Daoy (cell line): ENCODE measurements around the gene PELI3. TPM values are rescaled to one million over a fixed set of nuclear protein-coding genes. Genes with fewer than 3 reads are reported as not detected.

Experiments
- DNase-seq: peaks from one replicate; pipeline ENCODE4 v3.0.0-alpha.2; 2015; ENCODE audit warnings: low read depth
- total RNA-seq: library from RNA; depleted of rRNA; stranded (reverse); fragments of >200 nt; shearing (Covaris generic); gene quantifications from 2 replicates; pipeline ENCODE4 v1.2.3, GENCODE V29; 2014

Gene PELI3
- total RNA-seq, 1 experiment from 2014 or later, result 1.8 TPM

GRCh38 chr11:66475349-66476172 is 8.9 kb downstream of the PELI3 start:
- no peak for DNase-seq

- DNase-seq, result no peak
Measured at GRCh38 chr11:66476173-66476840, 9.6 kb downstream of the PELI3 start.

GRCh38 chr11:66476841-66477251 is 10.1 kb downstream of the PELI3 start:
- no peak for DNase-seq

GRCh38 chr11:66477263-66478201 is 10.8 kb downstream of the PELI3 start:
- DNase-seq, result no peak

GRCh38 chr11:66478729-66479393 is 12.2 kb downstream of the PELI3 start:
- DNase-seq, result peak; percentile 30

GRCh38 chr11:66479394-66480116 is 12.8 kb downstream of the PELI3 start:
- peak; percentile 22 for DNase-seq

GRCh38 chr11:66480117-66480938 is 13.6 kb downstream of the PELI3 start, which contains the start of gene DPP3:
DPP3 (plus strand) TSS chr11:66480434; CDS start chr11:66482201, 1,767 bp downstream.
- peak; percentile 98 for DNase-seq

GRCh38 chr11:66484806-66485380 is 18.2 kb downstream of the PELI3 start:
- DNase-seq, result no peak

GRCh38 chr11:66488957-66489356 is 22.3 kb downstream of the PELI3 start:
- no peak for DNase-seq

- DNase-seq, result no peak
Measured at GRCh38 chr11:66489636-66490035, 22.9 kb downstream of the PELI3 start.

- DNase-seq, result no peak
Measured at GRCh38 chr11:66491315-66491935, 24.7 kb downstream of the PELI3 start.

GRCh38 chr11:66492161-66492865 is 25.6 kb downstream of the PELI3 start:
- DNase-seq, result no peak

- DNase-seq, result no peak
Measured at GRCh38 chr11:66493130-66493529, 26.4 kb downstream of the PELI3 start.

GRCh38 chr11:66494458-66494857 is 27.8 kb downstream of the PELI3 start:
- no peak for DNase-seq

- no peak for DNase-seq
Measured at GRCh38 chr11:66494935-66495334, 28.2 kb downstream of the PELI3 start.

- no peak for DNase-seq
Measured at GRCh38 chr11:66495401-66495854, 28.7 kb downstream of the PELI3 start.

- no peak for DNase-seq
Measured at GRCh38 chr11:66497206-66497605, 30.5 kb downstream of the PELI3 start.

GRCh38 chr11:66498506-66498905 is 31.8 kb downstream of the PELI3 start:
- DNase-seq, result no peak
